Fibroblast of pulmonary artery (primary cell): Measurements from ENCODE around the gene SETD4.

Source experiments
- DNase-seq: peaks from one replicate; pipeline ENCODE4 v3.0.0-alpha.2; 2010; ENCODE audit warnings: low read depth
- H3K4me3 ChIP-seq: replicated peaks from 2 replicates; pipeline ENCODE4 v1.5.1; 2011; ENCODE audit warnings: low read depth, mild to moderate bottlenecking, control low read depth, low read length, moderate library complexity
- TF ChIP-seq, protein P1 (sequence below): IDR thresholded peaks from 2 replicates; pipeline ENCODE4 v1.5.1; 2011; ENCODE audit warnings: mild to moderate bottlenecking, control low read depth, low read length, inconsistent platforms; ENCODE audit errors: missing control alignments

The SETD4 gene

DNA sequence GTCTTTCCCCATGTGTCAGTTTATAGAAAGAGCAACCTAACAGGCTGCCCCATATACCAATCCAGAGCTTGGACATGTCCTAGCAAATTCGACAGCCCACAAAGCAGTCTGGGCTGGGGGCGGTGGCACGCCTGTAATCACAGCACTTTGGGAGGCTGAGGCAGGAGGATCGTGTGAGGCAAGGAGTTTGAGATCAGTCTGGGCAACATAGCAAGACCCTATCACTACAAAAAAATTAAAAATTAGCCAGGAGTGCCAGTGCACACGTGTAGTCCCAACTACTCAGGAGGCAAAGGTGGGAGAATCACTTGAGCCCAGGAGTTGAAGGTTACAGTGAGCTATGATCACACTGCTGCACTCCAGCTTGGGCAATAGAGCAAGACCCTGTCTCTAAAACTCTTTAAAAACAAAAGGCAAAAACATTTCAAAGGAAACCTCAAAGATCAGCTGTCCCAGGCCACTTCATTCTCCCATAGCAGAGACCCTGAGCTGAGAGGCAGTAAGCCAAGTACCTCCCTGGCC is 54.4 kb downstream of the SETD4 start:
- no peak for DNase-seq
- TF ChIP-seq, protein P1, sequence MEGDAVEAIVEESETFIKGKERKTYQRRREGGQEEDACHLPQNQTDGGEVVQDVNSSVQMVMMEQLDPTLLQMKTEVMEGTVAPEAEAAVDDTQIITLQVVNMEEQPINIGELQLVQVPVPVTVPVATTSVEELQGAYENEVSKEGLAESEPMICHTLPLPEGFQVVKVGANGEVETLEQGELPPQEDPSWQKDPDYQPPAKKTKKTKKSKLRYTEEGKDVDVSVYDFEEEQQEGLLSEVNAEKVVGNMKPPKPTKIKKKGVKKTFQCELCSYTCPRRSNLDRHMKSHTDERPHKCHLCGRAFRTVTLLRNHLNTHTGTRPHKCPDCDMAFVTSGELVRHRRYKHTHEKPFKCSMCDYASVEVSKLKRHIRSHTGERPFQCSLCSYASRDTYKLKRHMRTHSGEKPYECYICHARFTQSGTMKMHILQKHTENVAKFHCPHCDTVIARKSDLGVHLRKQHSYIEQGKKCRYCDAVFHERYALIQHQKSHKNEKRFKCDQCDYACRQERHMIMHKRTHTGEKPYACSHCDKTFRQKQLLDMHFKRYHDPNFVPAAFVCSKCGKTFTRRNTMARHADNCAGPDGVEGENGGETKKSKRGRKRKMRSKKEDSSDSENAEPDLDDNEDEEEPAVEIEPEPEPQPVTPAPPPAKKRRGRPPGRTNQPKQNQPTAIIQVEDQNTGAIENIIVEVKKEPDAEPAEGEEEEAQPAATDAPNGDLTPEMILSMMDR, result no peak

DNA sequence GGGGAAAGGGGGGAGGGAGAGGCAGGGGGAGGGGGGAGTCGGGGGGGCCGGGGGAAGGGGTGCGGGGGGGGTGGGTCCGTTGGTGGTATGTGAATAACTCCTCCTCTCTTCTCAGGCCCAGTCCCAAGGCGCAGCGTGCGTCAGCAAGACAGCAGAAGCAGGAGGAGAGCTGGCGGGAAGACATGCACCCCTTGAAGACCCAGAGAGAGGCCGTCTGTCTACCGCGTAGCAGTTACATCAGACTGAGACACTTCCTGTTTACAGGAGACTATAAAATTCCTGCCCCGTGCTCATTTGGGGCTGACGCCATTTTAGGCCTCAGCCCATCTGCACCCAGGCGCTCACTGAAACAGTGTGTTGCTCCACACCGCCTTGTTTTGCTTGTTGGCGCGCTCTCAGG is 55.3 kb downstream of the SETD4 start:
- TF ChIP-seq, protein P1, result no peak
- DNase-seq, result no peak
- H3K4me3 ChIP-seq, result no peak overlapping the region

More for the DNA sequence above, 54.4 kb downstream of the SETD4 start:
- no peak overlapping the region for H3K4me3 ChIP-seq

DNA sequence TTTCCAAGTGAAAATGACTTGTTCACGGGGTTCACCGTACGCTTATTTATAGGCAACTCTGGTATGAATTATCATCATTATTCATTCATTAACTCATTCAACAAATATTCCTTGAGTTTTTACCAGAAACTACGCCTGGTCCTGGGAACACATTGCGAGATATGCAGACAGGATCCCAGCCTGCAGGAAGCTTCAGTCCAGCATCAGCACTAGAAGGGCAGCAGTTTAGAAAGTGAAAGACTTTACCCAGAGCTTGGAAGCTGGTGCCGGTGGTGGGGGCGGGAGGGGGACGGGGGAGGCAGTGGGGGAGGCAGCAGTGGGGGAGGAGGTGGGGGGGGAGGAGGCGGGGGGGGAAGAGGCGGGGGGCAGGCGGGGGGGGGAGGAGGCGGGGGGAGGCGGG is 55.9 kb downstream of the SETD4 start:
- DNase-seq, result no peak
- TF ChIP-seq, protein P1, result no peak
- no peak overlapping the region for H3K4me3 ChIP-seq

DNA sequence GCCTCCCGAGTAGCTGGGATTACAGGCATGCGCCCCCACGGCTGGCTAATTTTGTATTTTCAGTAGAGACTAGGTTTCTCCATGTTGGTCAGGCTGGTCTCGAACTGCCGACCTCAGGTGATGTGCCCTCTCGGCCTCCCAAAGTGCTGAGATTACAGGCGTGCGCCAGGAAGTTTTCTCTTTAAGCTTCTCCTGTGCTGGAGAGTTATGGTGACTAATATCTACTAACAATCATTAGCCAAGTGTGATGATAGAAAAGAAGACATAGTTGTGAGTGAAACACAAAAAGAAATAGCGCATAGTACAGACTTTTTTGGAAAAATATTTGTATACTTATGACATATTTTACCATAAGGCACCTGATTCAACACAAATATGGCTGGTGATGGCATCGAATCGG is 56.5 kb downstream of the SETD4 start:
- TF ChIP-seq, protein P1, result no peak

DNA sequence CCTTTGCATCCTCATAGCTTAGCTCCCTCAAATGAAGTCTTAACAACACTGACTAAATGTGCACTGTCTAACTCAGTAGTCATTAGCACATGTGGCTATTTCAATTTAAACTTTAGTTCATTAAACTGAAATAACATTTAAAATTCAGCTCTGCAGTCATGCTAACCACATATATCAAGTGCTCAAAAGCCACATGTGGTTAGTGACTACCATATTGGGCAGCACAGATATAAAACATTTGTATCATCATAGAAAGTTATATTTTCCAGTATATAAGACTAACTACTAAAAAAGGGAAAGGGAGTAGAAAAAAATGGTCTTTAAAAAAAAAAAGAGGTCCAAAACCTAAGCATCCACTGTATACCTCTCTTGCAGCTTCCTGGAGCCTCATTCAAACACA is 64.1 kb downstream of the SETD4 start:
- TF ChIP-seq, protein P1, result no peak
- no peak for DNase-seq
- no peak overlapping the region for H3K4me3 ChIP-seq

More for the DNA sequence above, 56.5 kb downstream of the SETD4 start:
- no peak overlapping the region for H3K4me3 ChIP-seq
- no peak for DNase-seq

DNA sequence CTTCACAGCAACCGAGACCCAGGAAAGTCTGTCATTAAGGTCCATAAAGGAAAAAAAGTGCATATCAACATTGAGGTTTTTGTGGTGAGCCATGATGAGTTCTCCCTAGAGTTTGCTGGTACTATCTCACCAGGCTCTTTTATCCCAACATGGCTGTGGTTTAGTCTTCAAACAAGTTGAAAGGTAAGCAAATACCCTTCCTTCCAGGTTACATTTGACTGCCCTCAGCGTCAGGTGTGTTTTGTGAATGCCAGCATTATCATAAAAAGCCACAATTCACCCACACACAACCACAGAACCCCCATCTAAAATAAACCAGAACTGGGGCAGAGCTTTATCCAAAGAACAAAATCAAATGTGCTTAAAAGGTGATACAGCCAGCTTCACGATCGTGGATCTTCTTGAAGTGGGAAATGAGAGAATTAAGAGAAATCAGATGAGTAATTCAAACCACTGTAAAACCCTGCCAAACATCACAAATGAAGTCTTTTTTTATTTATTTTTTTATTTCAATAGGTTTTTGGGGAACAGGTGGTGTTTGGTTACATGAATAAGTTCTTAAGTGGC is 64.7 kb downstream of the SETD4 start:
- TF ChIP-seq, protein P1, result no peak
- no peak for DNase-seq
- H3K4me3 ChIP-seq, result no peak overlapping the region

DNA sequence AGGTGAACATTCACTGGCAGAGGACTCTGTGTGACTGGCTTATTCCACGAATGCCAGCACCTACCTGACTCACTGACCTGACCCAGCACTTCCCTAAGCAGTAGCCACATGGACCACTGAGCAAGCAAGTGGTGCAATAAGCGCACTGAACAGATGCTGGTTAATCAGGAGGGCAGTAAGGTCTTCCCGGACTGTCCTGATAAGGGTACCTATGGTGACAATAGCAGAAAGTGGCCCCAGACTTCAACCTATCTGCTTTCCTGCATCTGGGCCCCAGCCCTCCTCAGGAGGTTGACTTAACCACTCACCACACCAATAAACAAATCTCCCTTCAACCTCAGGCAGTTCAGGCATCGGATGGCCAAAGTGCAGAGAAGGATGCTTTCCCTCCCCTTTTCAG is 65.7 kb downstream of the SETD4 start:
- DNase-seq, result no peak
- TF ChIP-seq, protein P1, result no peak
- no peak overlapping the region for H3K4me3 ChIP-seq
